Thoracic aorta (tissue), 2 donors: ENCODE measurements around the gene KIFC3. TPM values are rescaled to one million over a fixed set of nuclear protein-coding genes. Genes with fewer than 3 reads are reported as not detected.
"Not testable (repeated sequence)": the region's sequence is repeated elsewhere in the genome, so short reads cannot be mapped to it uniquely, and the experiment has no call there.

Experiments used
- ATAC-seq: fragments of 150-250 bp; one replicate; pipeline ENCODE4 v1.8.0; 2017; ENCODE audit warnings: low read depth; ENCODE audit not compliant: insufficient number of reproducible peaks, low FRiP score
- DNase-seq: peaks from one replicate; pipeline ENCODE4 v3.0.0-alpha.2; 2020; ENCODE audit warnings: low spot score
- H3K27ac ChIP-seq, 2 donors: fragments of 200-600 bp; sonication (generic); 1 replicate in 1 of 2; 2 replicates in 1 of 2; pipeline ENCODE4 v1.5.1; 2016; ENCODE audit warnings: mild to moderate bottlenecking in 2 of 2, moderate library complexity in 2 of 2
- H3K27me3 ChIP-seq: fragments of 200-600 bp; sonication (generic); replicated peaks from 2 replicates; pipeline ENCODE4 v1.6.0; 2016; ENCODE audit warnings: mild to moderate bottlenecking; ENCODE audit not compliant: insufficient read depth
- H3K36me3 ChIP-seq: fragments of 200-600 bp; sonication (generic); one replicate; pipeline ENCODE4 v1.5.1; 2016
- H3K4me1 ChIP-seq, 2 donors: fragments of 200-600 bp; sonication (generic); 1 replicate in 1 of 2; 2 replicates in 1 of 2; pipeline versions ENCODE4 v1.5.1 to v1.6.0; 2016; ENCODE audit warnings: low read depth in 2 of 2, mild to moderate bottlenecking in 1 of 2; ENCODE audit not compliant: control insufficient read depth in 1 of 2
- H3K4me3 ChIP-seq: fragments of 200-600 bp; sonication (generic); 2 replicates; pipeline ENCODE4 v1.5.1; 2016; ENCODE audit warnings: mild to moderate bottlenecking
- H3K9me3 ChIP-seq: fragments of 200-600 bp; sonication (generic); 2 replicates; pipeline ENCODE4 v1.5.1; 2016
- total RNA-seq, 2 donors: library from RNA; depleted of rRNA; stranded (reverse); fragments of >200 nt; gene quantifications; one replicate each; pipeline versions ENCODE4 v1.1.0 to v1.2.3, GENCODE V29; 2016
- TF ChIP-seq, protein P1 (sequence below): fragments of 200-600 bp; sonication (generic); IDR thresholded peaks from one replicate; pipeline ENCODE4 v1.5.1; 2019; ENCODE audit warnings: antibody characterized with exemption

The KIFC3 gene
- total RNA-seq, 2 donors from 2014 or later: 109 to 123 TPM

DNA sequence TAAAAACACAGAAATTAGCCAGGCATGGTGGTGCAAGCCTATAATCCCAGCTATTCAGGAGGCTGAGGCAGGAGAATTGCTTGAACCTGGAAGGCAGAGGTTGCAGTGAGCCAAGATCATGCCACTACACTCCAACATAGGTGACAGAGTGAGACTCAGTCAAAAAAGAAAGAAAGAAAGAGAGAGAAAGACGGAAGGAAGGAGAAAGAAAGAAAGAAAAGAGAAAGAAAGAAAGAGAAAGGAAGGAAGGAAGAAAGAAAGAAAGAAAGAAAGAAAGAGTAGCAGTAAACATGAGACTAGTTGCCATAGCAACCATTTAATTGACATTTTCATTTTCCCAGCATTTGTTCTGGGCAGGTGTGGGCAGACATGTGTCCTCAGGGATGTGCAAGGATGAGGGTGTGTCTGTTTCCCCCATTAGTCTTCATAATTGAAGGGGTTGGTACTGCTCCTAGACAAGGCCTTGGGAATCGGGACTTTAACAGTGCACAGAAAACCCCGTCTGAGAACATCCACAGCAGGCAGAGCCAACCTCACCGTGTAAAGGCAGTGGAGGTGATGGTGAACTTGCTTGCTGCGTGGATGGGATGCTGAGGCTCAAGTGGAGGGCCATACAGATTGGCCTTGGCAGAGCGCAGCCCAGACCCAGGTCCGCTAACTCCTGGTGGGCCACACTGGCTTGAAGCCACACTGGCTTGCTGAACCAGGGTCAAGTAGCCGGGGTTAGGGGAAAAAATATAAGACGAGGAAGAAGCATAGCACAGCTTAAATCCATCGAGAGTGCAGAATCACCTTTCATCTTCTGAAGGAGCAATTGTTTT is 35.2 kb upstream of the KIFC3 start:
- TF ChIP-seq, protein P1, sequence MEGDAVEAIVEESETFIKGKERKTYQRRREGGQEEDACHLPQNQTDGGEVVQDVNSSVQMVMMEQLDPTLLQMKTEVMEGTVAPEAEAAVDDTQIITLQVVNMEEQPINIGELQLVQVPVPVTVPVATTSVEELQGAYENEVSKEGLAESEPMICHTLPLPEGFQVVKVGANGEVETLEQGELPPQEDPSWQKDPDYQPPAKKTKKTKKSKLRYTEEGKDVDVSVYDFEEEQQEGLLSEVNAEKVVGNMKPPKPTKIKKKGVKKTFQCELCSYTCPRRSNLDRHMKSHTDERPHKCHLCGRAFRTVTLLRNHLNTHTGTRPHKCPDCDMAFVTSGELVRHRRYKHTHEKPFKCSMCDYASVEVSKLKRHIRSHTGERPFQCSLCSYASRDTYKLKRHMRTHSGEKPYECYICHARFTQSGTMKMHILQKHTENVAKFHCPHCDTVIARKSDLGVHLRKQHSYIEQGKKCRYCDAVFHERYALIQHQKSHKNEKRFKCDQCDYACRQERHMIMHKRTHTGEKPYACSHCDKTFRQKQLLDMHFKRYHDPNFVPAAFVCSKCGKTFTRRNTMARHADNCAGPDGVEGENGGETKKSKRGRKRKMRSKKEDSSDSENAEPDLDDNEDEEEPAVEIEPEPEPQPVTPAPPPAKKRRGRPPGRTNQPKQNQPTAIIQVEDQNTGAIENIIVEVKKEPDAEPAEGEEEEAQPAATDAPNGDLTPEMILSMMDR: no peak
- Histone ChIP-seq H3K4me3 (no peak overlapping the region), H3K9me3 (no peaks in the 10 kb centered on the region), H3K4me1 (no peaks in the 10 kb centered on the region), H3K27me3 (no peaks in the 10 kb centered on the region), H3K27ac (no peak overlapping the region), H3K36me3 (no peaks in the 10 kb centered on the region)
- ATAC-seq (no peak), DNase-seq (no peak)

DNA sequence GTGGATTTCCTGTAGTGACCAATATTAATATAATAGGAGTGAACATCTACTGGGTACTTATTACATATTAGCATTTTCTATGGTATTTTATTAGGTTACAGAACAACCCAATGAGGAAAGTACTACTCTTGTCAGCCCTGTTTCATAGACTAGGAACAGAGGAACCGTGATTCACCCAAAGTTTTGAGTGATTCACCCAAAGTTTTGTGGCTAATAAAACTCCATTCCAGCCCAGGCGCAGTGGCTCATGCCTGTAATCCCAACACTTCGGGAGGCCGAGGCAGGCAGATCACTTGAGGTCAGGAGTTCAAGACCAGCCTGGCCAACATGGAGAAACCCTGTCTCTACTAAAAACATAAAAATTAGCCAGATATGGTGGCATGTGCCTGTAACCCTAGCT is 33.1 kb upstream of the KIFC3 start:
- not testable (repeated sequence) for H3K27ac ChIP-seq, H3K36me3 ChIP-seq, ATAC-seq, H3K9me3 ChIP-seq, H3K27me3 ChIP-seq, DNase-seq, H3K4me1 ChIP-seq, H3K4me3 ChIP-seq

DNA sequence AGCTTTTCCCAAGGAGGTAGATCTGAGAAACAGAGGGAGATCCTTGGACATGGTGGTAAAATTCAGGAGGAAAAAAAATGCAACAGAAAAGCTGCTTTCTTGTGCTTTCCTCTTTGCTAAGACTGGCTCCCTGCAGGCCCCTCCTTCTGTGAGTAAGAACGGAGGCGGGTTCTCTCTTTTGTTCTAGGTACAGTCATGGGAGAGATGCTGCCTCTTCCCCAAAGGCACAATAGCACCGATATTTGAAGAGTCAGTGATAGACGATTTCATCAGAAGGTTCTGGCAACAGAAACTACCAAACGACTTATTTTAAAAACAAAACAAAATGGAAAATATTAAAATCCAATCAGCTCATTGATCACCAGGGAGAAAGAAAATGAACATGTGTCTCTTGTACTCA is 32.6 kb upstream of the KIFC3 start:
- TF ChIP-seq, protein P1: no peak
- ATAC-seq: no peak
- H3K27ac ChIP-seq: no peak overlapping the region

DNA sequence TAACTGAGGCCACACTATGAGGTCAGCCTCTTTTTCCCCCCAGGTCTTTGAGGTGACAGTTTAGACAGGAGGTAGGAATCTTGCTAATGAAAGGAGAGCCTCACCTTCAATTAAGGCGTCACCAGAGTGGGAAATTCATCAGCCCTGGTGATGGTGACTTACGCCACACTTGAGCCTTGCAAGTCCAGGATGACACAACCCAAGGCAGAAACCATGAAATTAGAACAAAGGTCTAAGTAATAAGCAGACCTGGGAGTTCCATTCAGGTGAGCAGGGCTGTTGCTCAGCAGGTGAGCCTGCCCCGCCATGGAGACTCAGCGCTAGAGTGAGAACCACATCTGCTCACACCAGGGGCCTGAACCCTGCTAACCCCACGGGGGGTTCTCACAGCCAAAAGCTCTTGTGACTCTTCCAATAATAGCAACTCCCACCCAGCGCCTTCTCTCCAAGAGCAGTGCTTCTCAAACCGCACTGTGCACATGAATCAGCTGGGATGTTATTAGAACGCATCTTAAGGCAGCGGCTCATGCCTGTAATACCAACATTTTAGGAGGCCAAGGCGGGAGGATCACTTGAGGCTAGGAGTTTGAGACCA is 28.7 kb upstream of the KIFC3 start:
- TF ChIP-seq, protein P1: no peak
- Histone ChIP-seq H3K9me3 (no peaks in the 10 kb centered on the region), H3K4me3 (no peak overlapping the region), H3K36me3 (no peaks in the 10 kb centered on the region), H3K4me1 (peaks cover 3 to 32% of the 10 kb centered on the region in 2 donors), H3K27me3 (no peaks in the 10 kb centered on the region), H3K27ac (peak overlapping the region; percentile 47 to 65)
- ATAC-seq: no peak
- no peak for DNase-seq

More for the DNA sequence above, 32.6 kb upstream of the KIFC3 start:
- peaks cover 3 to 14% of the 10 kb centered on the region in 2 donors for H3K4me1 ChIP-seq
- H3K9me3 ChIP-seq: no peaks in the 10 kb centered on the region
- H3K27me3 ChIP-seq: no peaks in the 10 kb centered on the region
- H3K4me3 ChIP-seq: no peak overlapping the region
- DNase-seq: no peak
- no peaks in the 10 kb centered on the region for H3K36me3 ChIP-seq

DNA sequence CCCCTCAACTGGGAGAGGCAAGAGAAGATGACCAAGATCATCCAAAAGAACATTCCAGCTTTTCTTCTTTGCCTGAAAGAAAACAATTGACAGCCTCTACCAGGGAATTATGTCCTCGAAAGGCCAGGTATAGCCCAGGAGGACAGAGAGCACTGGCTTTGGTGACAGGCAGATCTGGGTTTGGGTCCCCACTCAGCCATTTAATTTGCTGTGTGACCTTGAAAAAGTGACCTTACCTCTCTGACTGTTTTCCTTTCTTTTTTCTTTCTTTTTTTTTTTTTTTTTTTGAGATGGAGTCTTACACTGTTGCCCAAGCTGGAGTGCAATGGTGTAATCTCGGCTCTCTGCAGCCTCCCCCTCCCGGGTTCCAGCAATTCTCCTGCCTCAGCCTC is 27.7 kb upstream of the KIFC3 start:
- no peaks in the 10 kb centered on the region for H3K27me3 ChIP-seq
- no peaks in the 10 kb centered on the region for H3K9me3 ChIP-seq
- no peak for ATAC-seq
- peak overlapping the region; percentile 65 to 74 for H3K27ac ChIP-seq
- H3K36me3 ChIP-seq: no peaks in the 10 kb centered on the region
- no peak for DNase-seq
- no peak overlapping the region for H3K4me3 ChIP-seq
- TF ChIP-seq, protein P1: no peak
- H3K4me1 ChIP-seq: peaks cover 3 to 32% of the 10 kb centered on the region in 2 donors
